ENCODE data around the gene BAG1.

- TF ChIP-seq POLR2A (IDR thresholded peaks at IDR 0.05; ENCODE audit: low read depth, low read length): no peak
- no peak for TF ChIP-seq TAF1 (IDR thresholded peaks at IDR 0.05; ENCODE audit: low read depth, low read length)
These were observed 39.0 kb downstream of the BAG1 start for GRCh38 chr9:33225319-33226147.
